HFF-Myc (cell line): ENCODE data around the gene PILRA.
"Not testable (repeated sequence)": the region's sequence is repeated elsewhere in the genome, so short reads cannot be mapped to it uniquely, and the experiment has no call there.

Experiments
- DNase-seq: peaks from one replicate; pipeline ENCODE4 v3.0.0-alpha.2; 2011; ENCODE audit warnings: low read depth; ENCODE audit errors: extremely low read depth
- H3K4me3 ChIP-seq: replicated peaks from 2 replicates; pipeline ENCODE4 v1.5.1; 2011; ENCODE audit warnings: low read depth, mild to moderate bottlenecking, control low read depth, low read length
- CTCF ChIP-seq: IDR thresholded peaks from 2 replicates; pipeline ENCODE4 v1.5.1; 2012; ENCODE audit warnings: mild to moderate bottlenecking, low read depth, low read length, control low read depth; ENCODE audit errors: missing control alignments

The PILRA gene

GRCh38 chr7:100345288-100345672 is 28.0 kb upstream of the PILRA start:
- TF ChIP-seq CTCF, result peak; percentile 43
- H3K4me3 ChIP-seq, DNase-seq: not testable (repeated sequence)

- no peak for DNase-seq
- no peak overlapping the region for H3K4me3 ChIP-seq
- no peak for TF ChIP-seq CTCF
Observed at GRCh38 chr7:100346921-100347320, 26.4 kb upstream of the PILRA start.

GRCh38 chr7:100348805-100349204 is 24.5 kb upstream of the PILRA start:
- no peak for TF ChIP-seq CTCF
- H3K4me3 ChIP-seq, result no peak overlapping the region
- no peak for DNase-seq

GRCh38 chr7:100349757-100350156 is 23.5 kb upstream of the PILRA start:
- DNase-seq, result no peak
- TF ChIP-seq CTCF, result no peak
- H3K4me3 ChIP-seq, result no peak overlapping the region

GRCh38 chr7:100351657-100352058 is 21.6 kb upstream of the PILRA start:
- no peak for DNase-seq
- H3K4me3 ChIP-seq, result no peak overlapping the region
- no peak for TF ChIP-seq CTCF

- H3K4me3 ChIP-seq, DNase-seq: not testable (repeated sequence)
Observed at GRCh38 chr7:100352230-100352781, 21.0 kb upstream of the PILRA start.

- no peak overlapping the region for H3K4me3 ChIP-seq
- DNase-seq, result no peak
- TF ChIP-seq CTCF, result no peak
Observed at GRCh38 chr7:100352984-100353684, 20.2 kb upstream of the PILRA start.
